Transverse colon (tissue), 4 donors: ENCODE data around the gene AIF1. TPM values are rescaled to one million over a fixed set of nuclear protein-coding genes. Genes with fewer than 3 reads are reported as not detected.

Source experiments
- DNase-seq: peaks from one replicate; pipeline ENCODE4 v3.0.0-alpha.2; 2019
- H3K27ac ChIP-seq, 4 donors: fragments of 200-600 bp; sonication (generic); 2 replicates each; pipeline ENCODE4 v1.5.1; 2016 to 2018; ENCODE audit warnings: inconsistent platforms in 4 of 4
- H3K27me3 ChIP-seq: fragments of 200-600 bp; sonication (generic); 2 replicates; pipeline ENCODE4 v1.5.1; 2017; ENCODE audit warnings: inconsistent platforms
- H3K36me3 ChIP-seq, 4 donors: fragments of 200-600 bp; sonication (generic); 2 replicates each; pipeline ENCODE4 v1.5.1; 2017 to 2019; ENCODE audit warnings: inconsistent platforms in 4 of 4
- H3K4me1 ChIP-seq, 4 donors: fragments of 200-600 bp; sonication (generic); 2 replicates each; pipeline ENCODE4 v1.5.1; 2017 to 2020; ENCODE audit warnings: inconsistent platforms in 4 of 4
- H3K4me3 ChIP-seq, 4 donors: fragments of 200-600 bp; sonication (generic); 1 replicate in 1 of 4; 2 replicates in 3 of 4; pipeline versions ENCODE4 v1.5.1 to v1.6.1; 2017 to 2019; ENCODE audit warnings: inconsistent platforms in 4 of 4
- H3K9me3 ChIP-seq, 2 donors: fragments of 200-600 bp; sonication (generic); 2 replicates each; pipeline ENCODE4 v1.5.1; 2017 to 2019; ENCODE audit warnings: inconsistent platforms in 2 of 2
- CTCF ChIP-seq, 5 experiments: fragments of 200-600 bp in 3 of 5; fragments of 450-650 bp in 2 of 5; sonication (generic) in 3 of 5; IDR thresholded peaks; 1 replicate in 2 of 5; 2 replicates in 3 of 5; pipeline ENCODE4 v1.5.1; 2016 to 2017; ENCODE audit warnings: antibody characterized with exemption in 5 of 5, inconsistent platforms in 3 of 5, mild to moderate bottlenecking in 2 of 5, moderate library complexity in 1 of 5
- EP300 ChIP-seq: sonication (generic); formaldehyde crosslinking; IDR thresholded peaks from one replicate; pipeline ENCODE4 v1.6.1; 2017; ENCODE audit warnings: antibody characterized with exemption, low read depth
- POLR2A ChIP-seq: fragments of 450-650 bp; IDR thresholded peaks from one replicate; pipeline ENCODE4 v1.6.1; 2016; ENCODE audit warnings: antibody characterized with exemption, mild to moderate bottlenecking, moderate library complexity
- POLR2AphosphoS5 ChIP-seq, 3 donors: sonication (generic); formaldehyde crosslinking; IDR thresholded peaks; one replicate each; pipeline ENCODE4 v1.6.1; 2016; ENCODE audit warnings: antibody characterized with exemption in 3 of 3
- WGBS, 2 donors: methylation state at CpG; one replicate each; pipeline ENCODE4 v1.1.5; 2018; ENCODE audit warnings: low coverage in 1 of 2; 5-methylcytosine and 5-hydroxymethylcytosine counted together
- in situ Hi-C, 4 donors: fragments of 200-750 bp; cut with MboI; loops; one replicate each; pipeline versions ENCODE4 v1.15.0 to v1.15.1; 2017; ENCODE audit warnings: low sequenced_read_pairs in 3 of 4, low pct_ligation_motif_present in 1 of 4, low pct_unique_long_range_greater_than_20kb in 1 of 4
- intact Hi-C: fragments of 100-400 bp; cut with DNase I; formaldehyde crosslinking; loops from one replicate; pipeline ENCODE4 v1.15.1; 2023; ENCODE audit warnings: low total_unique reads
- total RNA-seq, 4 donors: library from RNA; depleted of rRNA; stranded (reverse); fragments of >200 nt; gene quantifications; one replicate each; pipeline ENCODE4 v1.1.0, GENCODE V29; 2016

The AIF1 gene
- total RNA-seq, 4 donors from 2014 or later: 9.4 to 19.5 (median 17.3) TPM; not detected in 1

GRCh38 chr6:31632279-31632946, 17.4 kb downstream of the AIF1 start:
- H3K36me3 ChIP-seq: peaks cover 0 to 84% (median 45%) of the 10 kb centered on the region in 4 donors
- DNase-seq: no peak
- 91% methylated on average over 26 of the region's 26 CpGs; no CpG with 5 or more reads in 1 of the 2 donors for WGBS, 2 donors
- TF ChIP-seq POLR2A (no peak), CTCF (IDR thresholded peaks at IDR 0.05) (no peak), EP300 (no peak), POLR2AphosphoS5 (IDR thresholded peaks at IDR 0.05) (peak in 1 of 3 donors; percentile 3)
- in situ Hi-C loops (no loop called here), intact Hi-C loops (no loop called here)
- H3K27ac ChIP-seq: no peak overlapping the region
- no peaks in the 10 kb centered on the region for H3K4me1 ChIP-seq
- H3K27me3 ChIP-seq: no peaks in the 10 kb centered on the region
- no peaks in the 10 kb centered on the region for H3K9me3 ChIP-seq
- no peak overlapping the region for H3K4me3 ChIP-seq

- Histone ChIP-seq H3K4me3 (no peak overlapping the region), H3K27me3 (no peaks in the 10 kb centered on the region), H3K9me3 (no peaks in the 10 kb centered on the region), H3K27ac (no peak overlapping the region), H3K4me1 (no peaks in the 10 kb centered on the region), H3K36me3 (peaks cover 0 to 75% (median 41%) of the 10 kb centered on the region in 4 donors)
- in situ Hi-C loops: no loop called here
- intact Hi-C loops: no loop called here
- DNase-seq: no peak
- TF ChIP-seq POLR2AphosphoS5 (IDR thresholded peaks at IDR 0.05) (no peak), EP300 (no peak), POLR2A (no peak), CTCF (IDR thresholded peaks at IDR 0.05) (no peak)
- WGBS, 2 donors: 89% methylated on average over 7 of the region's 7 CpGs; no CpG with 5 or more reads in 1 of the 2 donors
These were observed 18.4 kb downstream of the AIF1 start for GRCh38 chr6:31633447-31633846.

GRCh38 chr6:31634131-31634530, 19.1 kb downstream of the AIF1 start:
- H3K27me3 ChIP-seq: no peaks in the 10 kb centered on the region
- in situ Hi-C loops: no loop called here
- no peak for TF ChIP-seq EP300
- TF ChIP-seq POLR2AphosphoS5 (IDR thresholded peaks at IDR 0.05): no peak
- no peak for TF ChIP-seq CTCF (IDR thresholded peaks at IDR 0.05)
- TF ChIP-seq POLR2A: no peak

GRCh38 chr6:31634969-31635575, 20.0 kb downstream of the AIF1 start:
- Histone ChIP-seq H3K4me3 (no peak overlapping the region), H3K4me1 (no peaks in the 10 kb centered on the region), H3K36me3 (peaks cover 0 to 71% (median 35%) of the 10 kb centered on the region in 4 donors), H3K9me3 (no peaks in the 10 kb centered on the region), H3K27ac (no peak overlapping the region), H3K27me3 (no peaks in the 10 kb centered on the region)
- intact Hi-C loops (no loop called here), in situ Hi-C loops (no loop called here)
- DNase-seq: no peak
- TF ChIP-seq CTCF (IDR thresholded peaks at IDR 0.05) (no peak), POLR2A (no peak), POLR2AphosphoS5 (IDR thresholded peaks at IDR 0.05) (no peak), EP300 (no peak)
- 80 to 85% methylated on average over 2 to 11 of the region's 11 CpGs for WGBS, 2 donors

More at GRCh38 chr6:31634131-31634530, 19.1 kb downstream of the AIF1 start:
- no peak overlapping the region for H3K4me3 ChIP-seq
- no peaks in the 10 kb centered on the region for H3K9me3 ChIP-seq
- WGBS, 2 donors: 79% methylated on average over 3 of the region's 3 CpGs; no CpG with 5 or more reads in 1 of the 2 donors
- intact Hi-C loops: no loop called here
- no peaks in the 10 kb centered on the region for H3K4me1 ChIP-seq
- H3K36me3 ChIP-seq: peaks cover 0 to 69% (median 38%) of the 10 kb centered on the region in 4 donors
- DNase-seq: no peak
- no peak overlapping the region for H3K27ac ChIP-seq
